Memory B cell (primary cell): ENCODE data around the gene KATNBL1.
"Not testable (repeated sequence)": the region's sequence is repeated elsewhere in the genome, so short reads cannot be mapped to it uniquely, and the experiment has no call there.

Experiments used
- ATAC-seq: fragments of 150-1000 bp; cut with Tn5 transposase; 2 replicates; pipeline ENCODE4 v1.10.0; 2021; ENCODE audit warnings: low read depth, mild to moderate bottlenecking, moderate library complexity
- DNase-seq, 2 donors: peaks; one replicate each; pipeline ENCODE4 v3.0.0; 2022; ENCODE audit warnings: low spot score in 2 of 2
- H3K27ac Mint-ChIP-seq: one replicate; pipeline ENCODE4 v1.8.0; 2022; ENCODE audit warnings: mild to moderate bottlenecking, moderate library complexity, mixed read lengths
- H3K27me3 Mint-ChIP-seq: one replicate; pipeline ENCODE4 v1.8.0; 2022; ENCODE audit warnings: mixed read lengths
- H3K36me3 Mint-ChIP-seq: one replicate; pipeline ENCODE4 v1.8.0; 2022; ENCODE audit warnings: mild to moderate bottlenecking, mixed read lengths
- H3K4me1 Mint-ChIP-seq: one replicate; pipeline ENCODE4 v1.8.0; 2022; ENCODE audit warnings: mixed read lengths
- H3K4me3 Mint-ChIP-seq: one replicate; pipeline ENCODE4 v1.8.0; 2022; ENCODE audit warnings: mild to moderate bottlenecking, moderate library complexity, mixed read lengths
- H3K9me3 Mint-ChIP-seq: one replicate; pipeline ENCODE4 v1.8.0; 2022; ENCODE audit warnings: mixed read lengths

Gene KATNBL1

GRCh38 chr15:34217587-34218225 is 7.8 kb upstream of the KATNBL1 start:
- no peak overlapping the region for H3K4me3 Mint-ChIP-seq
- ATAC-seq (no peak), DNase-seq (no peak)
- no peaks in the 10 kb centered on the region for H3K4me1 Mint-ChIP-seq
- H3K36me3 Mint-ChIP-seq = no peaks in the 10 kb centered on the region
- H3K9me3 Mint-ChIP-seq = no peaks in the 10 kb centered on the region
- no peak overlapping the region for H3K27ac Mint-ChIP-seq
- peaks cover 3% of the 10 kb centered on the region for H3K27me3 Mint-ChIP-seq

GRCh38 chr15:34216527-34217270 is 6.8 kb upstream of the KATNBL1 start:
- no peaks in the 10 kb centered on the region for H3K9me3 Mint-ChIP-seq
- no peak overlapping the region for H3K27ac Mint-ChIP-seq
- H3K4me1 Mint-ChIP-seq = no peaks in the 10 kb centered on the region
- no peak for DNase-seq
- no peaks in the 10 kb centered on the region for H3K36me3 Mint-ChIP-seq
- H3K27me3 Mint-ChIP-seq = peaks cover 6% of the 10 kb centered on the region
- no peak overlapping the region for H3K4me3 Mint-ChIP-seq
- ATAC-seq = no peak

GRCh38 chr15:34214135-34214534 is 4.2 kb upstream of the KATNBL1 start:
- Mint-ChIP-seq H3K27ac (no peak overlapping the region), H3K4me1 (peaks cover 2% of the 10 kb centered on the region), H3K9me3 (no peaks in the 10 kb centered on the region), H3K27me3 (peaks cover 6% of the 10 kb centered on the region), H3K4me3 (no peak overlapping the region), H3K36me3 (no peaks in the 10 kb centered on the region)
- no peak for DNase-seq
- ATAC-seq = no peak

- no peaks in the 10 kb centered on the region for H3K36me3 Mint-ChIP-seq
- H3K4me1 Mint-ChIP-seq = peaks cover 2% of the 10 kb centered on the region
- DNase-seq = no peak
Observed at GRCh38 chr15:34213690-34214089, 3.8 kb upstream of the KATNBL1 start.

GRCh38 chr15:34206011-34206410 is 3.9 kb downstream of the KATNBL1 start:
- H3K27me3 Mint-ChIP-seq = no peaks in the 10 kb centered on the region
- H3K4me1 Mint-ChIP-seq = peaks cover 13% of the 10 kb centered on the region
- no peak for DNase-seq
- H3K4me3 Mint-ChIP-seq = no peak overlapping the region
- peaks cover 6% of the 10 kb centered on the region for H3K36me3 Mint-ChIP-seq
- ATAC-seq = no peak
- no peaks in the 10 kb centered on the region for H3K9me3 Mint-ChIP-seq
- no peak overlapping the region for H3K27ac Mint-ChIP-seq

More at GRCh38 chr15:34213690-34214089, 3.8 kb upstream of the KATNBL1 start:
- Mint-ChIP-seq H3K4me3 (no peak overlapping the region), H3K27me3 (peaks cover 6% of the 10 kb centered on the region), H3K9me3 (no peaks in the 10 kb centered on the region), H3K27ac (no peak overlapping the region)
- no peak for ATAC-seq

- Mint-ChIP-seq H3K36me3 (peaks cover 16% of the 10 kb centered on the region), H3K4me3 (no peak overlapping the region), H3K27ac (no peak overlapping the region), H3K27me3 (no peaks in the 10 kb centered on the region), H3K9me3 (no peaks in the 10 kb centered on the region), H3K4me1 (peaks cover 11% of the 10 kb centered on the region)
- DNase-seq (no peak), ATAC-seq (no peak)
Observed at GRCh38 chr15:34203936-34204335, 6.0 kb downstream of the KATNBL1 start.

- Mint-ChIP-seq H3K27ac (no peak overlapping the region), H3K4me1 (peaks cover 9% of the 10 kb centered on the region), H3K36me3 (peaks cover 16% of the 10 kb centered on the region)
Observed at GRCh38 chr15:34203305-34203704, 6.6 kb downstream of the KATNBL1 start.

GRCh38 chr15:34193272-34193671 is 16.6 kb downstream of the KATNBL1 start:
- H3K27ac Mint-ChIP-seq, DNase-seq, H3K9me3 Mint-ChIP-seq, H3K27me3 Mint-ChIP-seq, H3K36me3 Mint-ChIP-seq, ATAC-seq, H3K4me3 Mint-ChIP-seq: not testable (repeated sequence)
- peaks cover 12% of the 10 kb centered on the region for H3K4me1 Mint-ChIP-seq

More at GRCh38 chr15:34203305-34203704, 6.6 kb downstream of the KATNBL1 start:
- ATAC-seq (no peak), DNase-seq (no peak)
- Mint-ChIP-seq H3K9me3 (no peaks in the 10 kb centered on the region), H3K4me3 (no peak overlapping the region), H3K27me3 (no peaks in the 10 kb centered on the region)

- Mint-ChIP-seq H3K9me3 (no peaks in the 10 kb centered on the region), H3K27ac (no peak overlapping the region)
- no peak for ATAC-seq
Observed at GRCh38 chr15:34188711-34189110, 21.2 kb downstream of the KATNBL1 start.

GRCh38 chr15:34185666-34186065 is 24.2 kb downstream of the KATNBL1 start:
- Mint-ChIP-seq H3K4me3 (no peak overlapping the region), H3K36me3 (peaks cover 12% of the 10 kb centered on the region), H3K27ac (no peak overlapping the region), H3K9me3 (no peaks in the 10 kb centered on the region), H3K4me1 (peaks cover 12% of the 10 kb centered on the region), H3K27me3 (no peaks in the 10 kb centered on the region)
- no peak for DNase-seq
- ATAC-seq = no peak

More at GRCh38 chr15:34188711-34189110, 21.2 kb downstream of the KATNBL1 start:
- H3K4me1 Mint-ChIP-seq = peaks cover 9% of the 10 kb centered on the region
- H3K36me3 Mint-ChIP-seq = peaks cover 7% of the 10 kb centered on the region
- no peak for DNase-seq
- no peak overlapping the region for H3K4me3 Mint-ChIP-seq
- H3K27me3 Mint-ChIP-seq = no peaks in the 10 kb centered on the region

- no peak for ATAC-seq
- Mint-ChIP-seq H3K4me1 (peaks cover 9% of the 10 kb centered on the region), H3K27ac (no peak overlapping the region), H3K36me3 (peaks cover 20% of the 10 kb centered on the region), H3K4me3 (no peak overlapping the region), H3K9me3 (no peaks in the 10 kb centered on the region), H3K27me3 (no peaks in the 10 kb centered on the region)
- DNase-seq = no peak
Observed at GRCh38 chr15:34182942-34183341, 27.0 kb downstream of the KATNBL1 start.

- Mint-ChIP-seq H3K36me3 (peaks cover 27% of the 10 kb centered on the region), H3K9me3 (peaks cover 2% of the 10 kb centered on the region), H3K4me3 (no peak overlapping the region), H3K27me3 (no peaks in the 10 kb centered on the region), H3K4me1 (peaks cover 9% of the 10 kb centered on the region), H3K27ac (peak overlapping the region; percentile 62)
- ATAC-seq = no peak
- no peak for DNase-seq
Observed at GRCh38 chr15:34179234-34179633, 30.7 kb downstream of the KATNBL1 start.

GRCh38 chr15:34165987-34166573 is 43.8 kb downstream of the KATNBL1 start:
- H3K4me1 Mint-ChIP-seq = peaks cover 26% of the 10 kb centered on the region
- ATAC-seq, H3K27me3 Mint-ChIP-seq, H3K4me3 Mint-ChIP-seq, H3K27ac Mint-ChIP-seq, DNase-seq: not testable (repeated sequence)
- H3K36me3 Mint-ChIP-seq = peaks cover 48% of the 10 kb centered on the region
- peaks cover 12% of the 10 kb centered on the region for H3K9me3 Mint-ChIP-seq

GRCh38 chr15:34161329-34161963 is 48.5 kb downstream of the KATNBL1 start:
- Mint-ChIP-seq H3K9me3 (peaks cover 15% of the 10 kb centered on the region), H3K4me1 (peaks cover 5% of the 10 kb centered on the region), H3K4me3 (no peak overlapping the region), H3K36me3 (peaks cover 41% of the 10 kb centered on the region), H3K27me3 (no peaks in the 10 kb centered on the region), H3K27ac (peak overlapping the region; percentile 22)
- peak; percentile 60 for ATAC-seq
- no peak for DNase-seq
